ENCODE results near the gene MIA.
A peak's percentile ranks its signal among the peaks of the same experiment; 100 is the strongest.
"Not testable (repeated sequence)": the region's sequence is repeated elsewhere in the genome, so short reads cannot be mapped to it uniquely, and the experiment has no call there.

The MIA gene

DNA sequence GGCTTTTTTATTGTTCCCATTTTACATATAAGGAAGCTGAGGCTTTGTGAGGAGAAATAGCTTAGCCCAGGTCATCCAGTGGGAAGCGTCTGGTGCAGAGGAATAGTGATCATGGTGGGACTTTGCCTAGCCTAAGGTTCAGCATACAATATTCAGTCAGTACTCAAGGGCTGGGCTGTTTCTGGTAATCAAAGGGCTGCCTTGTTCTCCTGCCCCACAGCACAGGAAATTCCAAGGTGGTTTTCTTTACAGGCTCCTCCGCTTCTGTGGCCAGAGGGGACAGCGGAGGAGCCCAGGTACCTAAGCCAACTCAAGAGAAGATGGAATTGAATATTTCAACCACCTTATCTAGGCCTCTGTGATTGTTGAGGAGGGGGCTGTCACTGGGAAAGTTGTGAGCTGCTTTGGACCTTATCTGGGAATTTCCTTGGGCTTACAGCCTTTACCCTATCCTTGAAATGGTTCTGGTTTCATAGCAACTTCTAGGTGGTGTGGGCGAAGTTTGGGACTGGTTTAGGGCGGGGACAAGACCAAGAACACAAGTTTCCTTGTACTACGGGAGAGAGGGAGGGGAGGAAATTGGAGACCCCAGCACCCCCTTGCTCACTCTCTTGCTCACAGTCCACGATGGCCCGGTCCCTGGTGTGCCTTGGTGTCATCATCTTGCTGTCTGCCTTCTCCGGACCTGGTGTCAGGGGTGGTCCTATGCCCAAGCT is at the start of gene MIA:
Gene MIA (plus strand): TSS at position 606 of the 716 bp plus-strand sequence. CDS start 22 bp downstream, at position 628.
- no peak for DNase-seq

- DNase-seq: no peak
These were observed 49.0 kb upstream of the MIA start for GRCh38 chr19:40726279-40726678.

DNA sequence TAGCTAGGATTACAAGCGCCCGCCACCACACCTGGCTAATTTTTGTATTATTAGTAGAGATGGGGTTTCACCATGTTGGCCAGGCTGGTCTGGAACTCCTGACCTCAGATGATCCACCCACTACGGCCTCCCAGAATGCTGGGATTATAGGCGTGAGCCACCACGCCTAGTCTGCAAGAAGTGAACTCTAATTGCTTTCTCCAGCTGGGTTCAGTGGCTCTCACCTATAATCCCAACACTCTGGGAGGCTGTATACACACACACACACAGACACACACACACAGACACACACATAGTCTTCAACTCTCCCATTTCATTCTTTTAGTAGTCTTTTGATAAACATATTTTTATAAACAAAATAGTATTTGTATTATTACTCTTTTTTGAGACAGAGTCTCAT is 45.3 kb upstream of the MIA start:
- DNase-seq: not testable (repeated sequence)

DNA sequence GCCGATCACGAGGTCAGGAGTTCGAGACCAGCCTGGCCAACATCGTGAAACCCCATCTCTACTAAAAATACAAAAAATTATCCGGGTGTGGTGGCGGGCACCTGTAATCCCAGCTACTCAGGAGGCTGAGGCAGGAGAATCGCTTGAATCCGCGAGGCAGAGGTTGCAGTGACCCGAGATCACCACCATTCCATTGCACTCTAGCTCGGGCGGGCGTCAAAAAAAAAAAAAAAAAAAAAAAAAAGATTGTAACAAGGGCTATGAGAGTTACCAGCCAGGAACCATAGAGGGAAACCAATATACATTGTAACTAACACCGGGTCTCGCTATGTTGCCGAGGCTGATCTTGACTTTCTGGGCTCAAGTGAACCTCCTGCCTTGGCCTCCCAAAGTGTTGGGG is 43.0 kb upstream of the MIA start:
- DNase-seq: not testable (repeated sequence)

- no peak for DNase-seq
These were observed 42.2 kb upstream of the MIA start for GRCh38 chr19:40733149-40733548.

- no peak for DNase-seq
These were observed 40.1 kb upstream of the MIA start for GRCh38 chr19:40735013-40735771.

GRCh38 chr19:40736661-40737060 is 38.7 kb upstream of the MIA start:
- DNase-seq: no peak

DNA sequence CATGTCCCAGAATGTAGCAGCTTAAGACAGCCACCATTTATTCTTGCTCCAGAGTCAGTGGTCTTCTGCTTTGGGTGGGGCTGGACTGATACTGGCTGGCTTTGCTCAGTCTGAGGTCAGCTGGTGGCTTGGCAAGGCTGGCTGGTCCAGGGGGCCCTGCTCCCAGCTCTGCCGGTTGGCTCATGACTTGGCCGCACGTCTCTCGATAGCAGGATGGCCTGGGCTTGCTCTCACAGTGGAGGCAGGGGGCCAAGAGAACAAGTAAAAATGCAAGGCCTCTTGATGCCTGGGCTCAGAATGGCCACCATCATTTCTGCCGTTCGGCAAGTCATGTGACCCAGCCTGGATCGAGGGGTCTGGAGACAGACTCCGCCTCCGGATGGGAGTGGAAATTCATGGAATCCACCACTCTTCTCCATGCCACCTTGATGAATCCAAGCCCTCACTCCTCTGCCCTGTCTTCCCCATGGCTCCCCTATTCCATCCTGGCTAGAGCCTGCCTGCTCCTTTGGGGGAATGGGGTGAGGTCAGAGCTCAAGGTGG is 38.1 kb upstream of the MIA start:
- DNase-seq: no peak

- no peak for DNase-seq
These were observed 36.1 kb upstream of the MIA start for GRCh38 chr19:40739030-40739839.

- DNase-seq: no peak
These were observed 35.2 kb upstream of the MIA start for GRCh38 chr19:40739871-40740703.

DNA sequence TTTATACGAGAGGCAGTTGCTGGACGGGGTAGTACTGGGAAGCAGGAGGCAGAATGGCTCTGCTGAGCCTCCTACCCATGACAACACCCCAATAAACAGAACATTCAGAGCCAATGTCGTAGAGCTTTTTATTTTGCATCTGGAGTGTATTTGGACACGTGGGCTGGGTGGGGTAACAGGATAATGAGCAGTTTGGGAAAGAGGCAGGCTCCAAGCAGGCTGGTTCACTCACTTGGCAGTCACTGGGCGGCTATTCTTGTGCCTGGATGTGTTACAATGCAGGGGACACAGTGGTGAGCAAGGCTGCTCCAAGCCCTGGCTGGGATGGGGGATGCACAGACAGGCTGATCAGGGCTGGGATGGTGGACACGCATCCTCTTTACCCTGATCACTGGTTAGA is 34.6 kb upstream of the MIA start:
- DNase-seq: no peak

- no peak for DNase-seq
These were observed 33.6 kb upstream of the MIA start for GRCh38 chr19:40741527-40742390.

DNA sequence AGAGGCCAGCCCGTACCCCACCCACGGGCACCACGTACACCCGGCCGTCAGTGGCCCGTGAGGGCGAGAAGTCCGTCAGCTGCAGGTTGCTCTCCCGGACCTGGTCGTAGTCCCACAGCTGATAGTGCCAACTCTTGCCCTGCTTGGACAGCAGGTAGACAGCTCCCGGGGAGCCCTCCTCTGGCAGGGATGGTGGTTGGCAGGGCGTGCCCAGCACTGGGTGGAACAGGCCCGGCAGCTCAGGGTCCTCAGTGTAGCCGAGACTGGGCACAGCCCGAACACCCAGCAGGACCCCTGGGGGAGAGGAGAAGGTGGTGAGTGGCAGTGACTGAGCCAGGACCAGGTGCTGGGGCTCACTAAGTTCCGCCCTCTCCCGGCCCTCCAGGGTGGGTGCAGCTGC is 32.8 kb upstream of the MIA start:
- DNase-seq: no peak

DNA sequence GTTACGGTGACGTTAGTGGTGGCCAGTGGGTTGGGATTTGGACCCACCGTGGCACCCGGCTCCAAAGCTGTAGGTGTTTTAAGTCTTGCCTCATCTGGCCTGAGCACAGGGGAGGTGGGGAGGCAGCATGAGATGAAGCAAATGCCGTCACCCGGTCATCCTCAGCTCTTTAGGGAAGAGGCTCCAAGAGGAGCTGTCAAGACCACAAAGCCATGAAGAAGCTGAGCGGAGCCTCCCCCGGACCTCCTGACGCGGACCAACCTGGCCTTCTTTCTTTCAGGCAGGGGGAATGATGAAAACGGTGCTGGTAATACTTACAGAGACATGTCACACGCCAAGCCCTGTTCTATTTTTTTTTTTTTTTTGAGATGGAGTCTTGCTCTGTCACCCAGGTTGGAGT is 32.4 kb upstream of the MIA start:
- no peak for DNase-seq

DNA sequence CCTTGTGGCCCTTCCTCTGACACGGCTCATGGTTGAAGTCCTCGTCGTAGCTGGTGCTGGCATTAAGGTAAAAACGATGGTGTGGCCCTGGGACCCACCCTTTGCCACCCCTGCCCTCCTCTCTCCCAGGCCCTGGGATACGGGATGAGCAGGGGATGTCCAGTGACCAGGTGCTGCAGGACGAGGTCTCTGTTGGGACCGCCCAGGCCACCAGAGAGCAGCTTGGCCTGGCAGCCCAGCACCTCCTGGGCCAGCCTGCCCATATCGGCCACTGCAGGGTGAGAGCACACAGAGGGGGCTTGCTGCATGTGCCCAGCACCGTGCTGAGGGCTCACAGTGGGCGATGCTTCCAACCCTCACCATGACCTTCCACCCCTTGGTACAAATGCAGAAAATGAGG is 31.4 kb upstream of the MIA start:
- DNase-seq: no peak

DNA sequence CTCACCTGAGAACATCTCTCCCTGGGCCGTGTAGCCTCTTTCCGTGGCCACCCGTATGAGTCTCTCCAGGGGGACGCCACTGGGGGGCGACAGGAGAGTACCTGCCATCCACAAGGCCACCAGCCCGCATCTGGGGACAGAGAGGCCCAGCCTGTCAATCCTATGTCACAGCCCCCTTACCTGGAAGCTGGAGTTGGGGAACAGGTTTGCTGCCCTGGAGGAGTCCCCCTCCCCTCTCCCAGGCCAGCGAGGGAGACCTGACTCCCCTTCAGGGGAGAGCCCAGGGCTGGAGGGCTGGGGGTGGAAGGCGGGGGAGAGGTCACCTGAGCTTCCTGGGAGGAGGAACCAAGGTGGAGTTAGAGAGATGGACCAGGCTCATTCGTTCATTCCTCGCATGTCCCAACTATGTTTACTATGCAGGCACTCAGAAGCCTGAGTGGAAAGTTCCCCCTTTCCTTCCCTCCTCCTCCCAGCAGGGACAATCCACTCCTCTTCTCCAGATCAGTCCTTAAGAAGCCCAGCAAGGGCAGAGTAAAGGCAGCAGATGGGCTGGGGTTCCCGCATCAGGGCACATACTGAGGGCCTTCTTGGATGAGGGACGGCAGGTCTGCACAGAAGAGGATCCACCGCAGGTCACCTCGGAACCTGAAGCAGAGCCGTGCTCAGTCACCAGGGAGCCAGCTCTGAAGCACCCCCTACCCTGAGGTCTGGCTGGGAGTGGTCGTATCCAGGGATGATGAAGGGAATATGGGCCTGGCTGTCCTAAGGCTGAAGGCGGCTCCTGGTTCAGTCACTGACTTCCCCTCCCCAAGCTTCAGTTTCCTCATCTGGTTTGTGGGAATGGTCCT is 30.5 kb upstream of the MIA start:
- no peak for DNase-seq

DNA sequence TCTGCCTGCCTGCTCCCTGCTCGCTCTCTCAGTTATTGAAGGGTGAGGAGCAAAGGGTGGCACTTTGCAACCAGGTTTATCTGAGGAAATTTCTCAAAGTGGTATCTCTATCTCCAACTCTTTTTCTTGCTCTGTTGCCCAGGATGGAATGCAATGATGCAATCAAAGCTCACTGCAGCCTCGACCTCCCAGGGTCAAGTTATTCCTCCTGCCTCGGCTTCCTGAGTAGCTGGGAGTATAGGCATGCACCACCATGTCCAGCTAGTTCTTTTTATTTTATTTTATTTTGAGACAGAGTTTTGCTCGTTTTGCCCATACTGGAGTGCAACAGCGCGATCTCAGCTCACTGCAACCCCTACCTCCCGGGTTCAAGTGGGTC is 29.9 kb upstream of the MIA start:
- no peak for DNase-seq

DNA sequence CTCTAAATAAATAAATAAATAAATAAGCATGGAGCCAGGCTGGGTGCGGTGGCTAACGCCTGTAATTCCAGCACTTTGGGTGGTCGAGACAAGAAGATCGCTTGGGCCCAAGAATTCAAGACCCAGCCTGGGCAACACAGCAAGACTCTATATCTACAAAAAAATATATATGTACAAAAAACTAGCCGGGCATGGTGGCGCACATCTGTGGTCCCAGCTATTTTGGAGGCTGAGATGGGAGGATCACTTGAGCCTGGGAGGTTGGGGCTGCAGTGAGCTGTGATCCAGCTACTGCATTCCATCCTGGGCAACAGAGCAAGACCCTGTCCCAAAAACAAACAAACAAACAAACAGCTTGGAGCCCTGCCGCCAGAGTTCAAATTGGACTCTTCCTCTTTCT is 27.8 kb upstream of the MIA start:
- no peak for DNase-seq

GRCh38 chr19:40750058-40750873 is 25.1 kb upstream of the MIA start, which contains the start of gene ACTMAP:
Gene ACTMAP, minus strand, starts transcription at chr19:40750477. Its CDS starts 674 bp downstream, at chr19:40749803.
- peak; percentile 97 for DNase-seq

Data from stimulated activated CD4-positive, alpha-beta T cell treated with anti-CD3 and anti-CD28 coated beads, Interleukin-4, amount 100 ng/mL, for 1 hour (primary cell).